CD4-positive, alpha-beta memory T cell (primary cell): Measurements from ENCODE around the gene GRID2. TPM values are rescaled to one million over a fixed set of nuclear protein-coding genes. Genes with fewer than 3 reads are reported as not detected.
"Not testable (repeated sequence)": the region's sequence is repeated elsewhere in the genome, so short reads cannot be mapped to it uniquely, and the experiment has no call there.

Source experiments
- CTCF ChIA-PET: fragments of 350-600 bp; sonication (Branson Sonifier 250); formaldehyde crosslinking; loops from one replicate; lab custom pipeline; 2021; ENCODE audit warnings: inconsistent platforms; ENCODE audit not compliant: partially characterized antibody; lab: Charles Lee
- POLR2A ChIA-PET: fragments of 350-600 bp; sonication (Branson Sonifier 250); formaldehyde crosslinking; loops from one replicate; lab custom pipeline; 2021; ENCODE audit not compliant: partially characterized antibody; lab: Charles Lee
- DNase-seq, 5 donors: peaks; one replicate each; pipeline versions ENCODE4 v3.0.0 to v3.0.0-alpha.2; 2020 to 2022; ENCODE audit warnings: mixed read lengths in 1 of 5
- H3K27ac ChIP-seq: one replicate; pipeline ENCODE4 v1.7.0; 2013; ENCODE audit warnings: low read depth, low read length
- H3K27me3 ChIP-seq: 2 replicates; pipeline ENCODE4 v1.7.0; 2013; ENCODE audit warnings: mild to moderate bottlenecking, low read length, moderate library complexity; ENCODE audit not compliant: insufficient read depth
- H3K36me3 ChIP-seq: 2 replicates; pipeline ENCODE4 v1.7.0; 2013; ENCODE audit warnings: mild to moderate bottlenecking, low read length, moderate library complexity; ENCODE audit not compliant: insufficient read depth
- H3K4me1 ChIP-seq: 2 replicates; pipeline ENCODE4 v1.7.0; 2013; ENCODE audit warnings: mild to moderate bottlenecking, low read length, moderate library complexity; ENCODE audit not compliant: insufficient read depth
- H3K4me3 ChIP-seq, 2 donors: one replicate each; pipeline ENCODE4 v1.7.0; 2013; ENCODE audit warnings: low read length in 2 of 2, mild to moderate bottlenecking in 1 of 2
- H3K9me3 ChIP-seq, 2 donors: one replicate each; pipeline ENCODE4 v1.7.0; 2013; ENCODE audit warnings: low read length in 2 of 2, control low read depth in 1 of 2; ENCODE audit not compliant: control insufficient read depth in 1 of 2
- H3K27ac Mint-ChIP-seq, 7 donors: one replicate each; pipeline ENCODE4 v1.8.0; 2020 to 2021; ENCODE audit warnings: mixed read lengths in 7 of 7, mild to moderate bottlenecking in 6 of 7, inconsistent platforms in 3 of 7, moderate library complexity in 3 of 7
- H3K27me3 Mint-ChIP-seq, 2 donors: one replicate each; pipeline ENCODE4 v1.8.0; 2020 to 2021; ENCODE audit warnings: mixed read lengths in 2 of 2
- H3K36me3 Mint-ChIP-seq, 2 donors: one replicate each; pipeline ENCODE4 v1.8.0; 2020 to 2021; ENCODE audit warnings: mixed read lengths in 2 of 2, inconsistent platforms in 1 of 2, mild to moderate bottlenecking in 1 of 2
- H3K4me1 Mint-ChIP-seq, 4 donors: one replicate each; pipeline ENCODE4 v1.8.0; 2020 to 2021; ENCODE audit warnings: mixed read lengths in 4 of 4, mild to moderate bottlenecking in 1 of 4
- H3K4me3 Mint-ChIP-seq, 8 donors: one replicate each; pipeline ENCODE4 v1.8.0; 2020 to 2021; ENCODE audit warnings: mixed read lengths in 8 of 8, mild to moderate bottlenecking in 7 of 8, moderate library complexity in 6 of 8, inconsistent platforms in 3 of 8
- H3K9me3 Mint-ChIP-seq, 8 donors: one replicate each; pipeline ENCODE4 v1.8.0; 2020 to 2021; ENCODE audit warnings: mixed read lengths in 8 of 8, mild to moderate bottlenecking in 5 of 8, inconsistent platforms in 3 of 8, moderate library complexity in 1 of 8
- intact Hi-C: fragments of 100-400 bp; cut with micrococcal nuclease; formaldehyde crosslinking; loops from one replicate; pipeline ENCODE4 v1.15.1; 2023
- polyA plus RNA-seq, 2 donors: library from polyadenylated mRNA; unstranded; fragments of 300-500 nt; fragmentation: Illumina TruSeq; gene quantifications; one replicate each; pipeline ENCODE4 v1.2.3, GENCODE V29; 2021
- total RNA-seq, 2 experiments: library from RNA; stranded (reverse); gene quantifications; one replicate each; pipeline ENCODE4 v1.2.3, GENCODE V29; 2021

Gene GRID2
- total and polyA plus RNA-seq, 4 experiments from 2014 or later = not detected

DNA sequence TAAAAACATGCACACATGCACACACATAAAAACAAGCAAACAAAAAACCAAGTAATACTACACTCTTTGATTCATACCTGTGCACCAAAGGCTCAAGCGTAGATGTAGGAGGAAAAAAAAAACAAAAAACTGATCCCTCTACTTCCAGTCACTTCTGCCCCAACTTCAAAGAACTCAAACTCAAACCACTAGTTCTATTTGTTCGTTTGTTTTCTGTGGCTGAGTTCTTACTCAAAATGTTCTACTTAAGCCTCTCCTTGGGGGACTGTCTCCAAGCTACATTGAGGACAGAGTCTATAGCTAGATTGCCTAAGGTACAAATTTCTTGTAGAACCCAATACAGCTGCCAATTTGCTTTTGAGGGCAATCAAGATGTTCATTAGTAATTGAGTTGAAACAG, 1353.8 kb downstream of the GRID2 start:
- H3K36me3 Mint-ChIP-seq = no peaks in the 10 kb centered on the region
- ChIA-PET CTCF (no interaction called here), POLR2A (no interaction called here)
- H3K27ac Mint-ChIP-seq = no peak overlapping the region
- Histone ChIP-seq H3K27me3 (no peaks in the 10 kb centered on the region), H3K4me1 (no peaks in the 10 kb centered on the region), H3K27ac (no peak overlapping the region), H3K36me3 (no peaks in the 10 kb centered on the region), H3K4me3 (no peak overlapping the region), H3K9me3 (no peaks in the 10 kb centered on the region)
- no peak overlapping the region for H3K4me3 Mint-ChIP-seq
- intact Hi-C loops = no loop called here
- H3K4me1 Mint-ChIP-seq = no peaks in the 10 kb centered on the region
- peaks cover 0 to 2% (median 0%) of the 10 kb centered on the region in 8 donors for H3K9me3 Mint-ChIP-seq
- no peaks in the 10 kb centered on the region for H3K27me3 Mint-ChIP-seq
- no peak for DNase-seq

DNA sequence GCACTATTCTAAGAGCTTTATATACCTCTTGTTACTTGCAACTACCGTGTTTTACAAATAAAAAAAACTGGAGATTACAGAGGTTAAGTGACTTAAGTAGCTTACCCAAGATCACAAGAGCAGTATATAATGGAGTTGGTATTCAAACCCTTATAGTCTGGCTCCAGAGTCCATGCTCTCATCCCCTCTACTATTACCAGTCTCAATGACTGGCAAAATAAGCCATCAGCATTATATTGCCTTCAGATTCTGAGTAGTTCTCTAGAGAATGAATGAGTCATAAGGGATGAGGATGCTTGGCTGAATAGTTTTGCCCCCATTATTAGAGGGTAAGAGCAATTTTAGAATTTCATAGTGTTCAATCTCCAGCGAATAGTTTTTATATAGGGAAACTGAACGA, 1354.7 kb downstream of the GRID2 start:
- no peaks in the 10 kb centered on the region for H3K4me1 ChIP-seq
- no peak overlapping the region for H3K27ac Mint-ChIP-seq
- H3K4me1 Mint-ChIP-seq = no peaks in the 10 kb centered on the region
- intact Hi-C loops = no loop called here
- no peaks in the 10 kb centered on the region for H3K27me3 Mint-ChIP-seq
- H3K27ac ChIP-seq = no peak overlapping the region
- no peaks in the 10 kb centered on the region for H3K36me3 Mint-ChIP-seq
- CTCF ChIA-PET = no interaction called here
- H3K36me3 ChIP-seq = no peaks in the 10 kb centered on the region
- H3K9me3 ChIP-seq = no peaks in the 10 kb centered on the region
- H3K4me3 ChIP-seq = no peak overlapping the region
- POLR2A ChIA-PET = no interaction called here
- DNase-seq = no peak
- H3K9me3 Mint-ChIP-seq = peaks cover 0 to 3% (median 0%) of the 10 kb centered on the region in 8 donors
- no peak overlapping the region for H3K4me3 Mint-ChIP-seq
- no peaks in the 10 kb centered on the region for H3K27me3 ChIP-seq

DNA sequence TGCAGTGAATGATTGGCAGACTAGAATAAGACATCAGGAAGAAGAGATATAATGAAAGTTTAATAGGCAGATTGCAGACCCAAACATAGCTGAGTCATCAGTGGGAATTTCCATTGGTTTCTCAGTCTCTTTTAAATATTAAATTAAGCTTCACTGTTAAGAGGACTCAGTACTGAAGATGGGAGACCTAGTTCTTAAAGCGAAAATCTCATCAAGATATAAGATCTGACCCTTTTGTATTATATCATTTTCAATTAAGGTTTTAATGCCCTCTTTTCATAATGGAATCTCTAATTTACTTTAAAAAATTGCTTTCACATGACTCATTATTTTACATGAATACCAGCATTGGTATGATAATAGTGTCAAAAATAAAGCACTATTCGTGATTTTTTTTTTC, 1355.9 kb downstream of the GRID2 start:
- H3K4me3 Mint-ChIP-seq = no peak overlapping the region
- intact Hi-C loops = no loop called here
- Histone ChIP-seq H3K4me1 (no peaks in the 10 kb centered on the region), H3K4me3 (no peak overlapping the region), H3K36me3 (no peaks in the 10 kb centered on the region), H3K27ac (no peak overlapping the region), H3K9me3 (no peaks in the 10 kb centered on the region), H3K27me3 (no peaks in the 10 kb centered on the region)
- H3K36me3 Mint-ChIP-seq = no peaks in the 10 kb centered on the region
- CTCF ChIA-PET = no interaction called here
- no peaks in the 10 kb centered on the region for H3K4me1 Mint-ChIP-seq
- no peaks in the 10 kb centered on the region for H3K27me3 Mint-ChIP-seq
- DNase-seq = no peak
- POLR2A ChIA-PET = no interaction called here
- H3K27ac Mint-ChIP-seq = no peak overlapping the region
- peaks cover 0 to 9% (median under 1%) of the 10 kb centered on the region in 8 donors for H3K9me3 Mint-ChIP-seq

DNA sequence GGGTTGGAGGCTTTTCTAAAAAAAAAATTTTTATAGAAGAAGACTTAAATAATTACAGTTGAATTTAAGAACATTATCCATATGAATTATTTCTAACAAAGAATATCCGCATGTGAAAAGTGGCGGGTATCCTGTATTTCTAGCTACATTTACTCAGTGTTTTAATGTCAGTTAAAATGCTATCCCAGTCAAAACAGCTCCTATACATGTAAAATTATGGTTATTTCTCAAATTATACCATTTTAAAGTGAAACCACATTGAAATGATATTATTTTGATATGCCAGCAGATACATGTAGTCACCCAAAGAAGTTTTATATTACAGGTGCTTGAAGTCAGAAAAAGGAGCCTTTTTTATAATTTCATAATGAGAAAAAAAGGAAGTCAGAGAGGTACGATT, 1356.3 kb downstream of the GRID2 start:
- intact Hi-C loops = no loop called here
- ChIA-PET POLR2A (no interaction called here), CTCF (no interaction called here)
- Mint-ChIP-seq H3K9me3 (peaks cover 0 to 9% (median under 1%) of the 10 kb centered on the region in 8 donors), H3K4me1 (no peaks in the 10 kb centered on the region), H3K4me3 (no peak overlapping the region), H3K27ac (no peak overlapping the region), H3K27me3 (no peaks in the 10 kb centered on the region), H3K36me3 (no peaks in the 10 kb centered on the region)
- DNase-seq = no peak
- Histone ChIP-seq H3K27me3 (no peaks in the 10 kb centered on the region), H3K4me1 (no peaks in the 10 kb centered on the region), H3K4me3 (no peak overlapping the region), H3K36me3 (no peaks in the 10 kb centered on the region), H3K9me3 (no peaks in the 10 kb centered on the region), H3K27ac (no peak overlapping the region)

DNA sequence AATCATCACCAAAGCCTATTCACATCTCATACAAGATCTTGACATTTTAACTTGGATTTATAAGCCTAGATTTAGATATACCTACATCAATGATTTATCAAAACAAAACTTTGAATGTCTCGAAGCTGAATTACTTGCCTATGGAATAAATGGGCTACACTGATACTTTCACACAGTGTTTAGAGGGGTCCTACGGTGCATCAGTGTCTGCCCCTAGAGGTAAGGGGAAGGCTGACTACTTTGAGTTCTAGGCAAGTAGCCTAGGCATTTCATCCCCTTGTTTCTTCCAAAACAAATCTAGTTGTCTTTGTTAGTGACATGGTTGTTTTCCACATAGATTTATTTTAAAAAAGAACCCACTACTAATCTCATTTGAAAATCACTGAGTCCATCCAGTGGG, 1366.7 kb downstream of the GRID2 start:
- no peaks in the 10 kb centered on the region for H3K36me3 ChIP-seq
- Mint-ChIP-seq H3K27ac (no peak overlapping the region), H3K27me3 (no peaks in the 10 kb centered on the region), H3K4me3 (no peak overlapping the region), H3K36me3 (no peaks in the 10 kb centered on the region), H3K9me3 (peaks cover 0 to 3% (median under 1%) of the 10 kb centered on the region in 8 donors), H3K4me1 (no peaks in the 10 kb centered on the region)
- H3K4me3 ChIP-seq = no peak overlapping the region
- no peaks in the 10 kb centered on the region for H3K4me1 ChIP-seq
- intact Hi-C loops = no loop called here
- ChIA-PET CTCF (no interaction called here), POLR2A (no interaction called here)
- no peak overlapping the region for H3K27ac ChIP-seq
- DNase-seq = no peak
- no peaks in the 10 kb centered on the region for H3K27me3 ChIP-seq
- no peaks in the 10 kb centered on the region for H3K9me3 ChIP-seq

DNA sequence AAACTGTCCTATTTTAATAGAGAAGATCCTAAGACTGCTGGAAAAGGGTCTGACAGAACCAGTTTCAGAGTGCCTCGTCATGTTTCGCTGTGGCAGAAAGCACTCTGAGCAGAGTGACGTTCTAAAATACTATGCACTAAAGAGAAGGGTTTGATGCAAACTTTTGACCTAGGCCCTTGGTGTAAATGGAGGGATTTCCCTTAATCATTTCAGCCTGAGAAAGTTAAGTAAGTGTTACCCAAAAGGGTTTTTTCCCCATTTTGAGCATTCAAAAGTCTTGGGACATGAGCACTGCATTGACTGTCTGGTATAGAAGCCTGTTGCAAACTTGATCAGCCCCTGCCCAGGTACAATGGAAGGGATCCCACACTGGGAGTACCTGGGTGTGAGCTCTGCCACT, 1367.3 kb downstream of the GRID2 start:
- Mint-ChIP-seq H3K9me3 (peaks cover 0 to 8% (median 2%) of the 10 kb centered on the region in 8 donors), H3K27ac (no peak overlapping the region), H3K27me3 (no peaks in the 10 kb centered on the region), H3K4me3 (no peak overlapping the region), H3K4me1 (no peaks in the 10 kb centered on the region), H3K36me3 (no peaks in the 10 kb centered on the region)
- Histone ChIP-seq H3K36me3 (no peaks in the 10 kb centered on the region), H3K9me3 (no peaks in the 10 kb centered on the region), H3K27ac (no peak overlapping the region), H3K4me3 (no peak overlapping the region), H3K4me1 (no peaks in the 10 kb centered on the region), H3K27me3 (no peaks in the 10 kb centered on the region)
- ChIA-PET POLR2A (no interaction called here), CTCF (no interaction called here)
- intact Hi-C loops = no loop called here
- DNase-seq = no peak

DNA sequence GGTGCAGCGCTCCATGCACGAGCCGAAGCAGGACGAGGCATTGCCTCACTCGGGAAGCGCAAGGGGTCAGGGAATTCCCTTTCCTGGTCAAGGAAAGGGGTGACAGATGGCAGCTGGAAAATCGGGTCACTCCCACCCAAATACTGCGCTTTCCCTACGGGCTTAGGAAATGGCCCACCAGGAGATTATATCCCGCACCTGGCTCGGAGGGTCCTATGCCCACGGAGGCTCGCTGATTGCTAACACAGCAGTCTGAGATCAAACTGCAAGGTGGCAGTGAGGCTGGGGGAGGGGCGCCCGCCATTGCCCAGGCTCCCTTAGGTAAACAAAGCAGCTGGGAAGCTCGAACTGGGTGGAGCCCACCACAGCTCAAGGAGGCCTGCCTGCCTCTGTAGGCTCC, 1373.2 kb downstream of the GRID2 start:
- H3K9me3 ChIP-seq, H3K4me1 ChIP-seq, intact Hi-C loops, H3K27me3 Mint-ChIP-seq, DNase-seq, H3K27ac ChIP-seq, H3K27ac Mint-ChIP-seq, H3K36me3 Mint-ChIP-seq, H3K4me3 ChIP-seq, H3K27me3 ChIP-seq, H3K36me3 ChIP-seq, H3K4me1 Mint-ChIP-seq, CTCF ChIA-PET, POLR2A ChIA-PET, H3K9me3 Mint-ChIP-seq, H3K4me3 Mint-ChIP-seq: not testable (repeated sequence)

DNA sequence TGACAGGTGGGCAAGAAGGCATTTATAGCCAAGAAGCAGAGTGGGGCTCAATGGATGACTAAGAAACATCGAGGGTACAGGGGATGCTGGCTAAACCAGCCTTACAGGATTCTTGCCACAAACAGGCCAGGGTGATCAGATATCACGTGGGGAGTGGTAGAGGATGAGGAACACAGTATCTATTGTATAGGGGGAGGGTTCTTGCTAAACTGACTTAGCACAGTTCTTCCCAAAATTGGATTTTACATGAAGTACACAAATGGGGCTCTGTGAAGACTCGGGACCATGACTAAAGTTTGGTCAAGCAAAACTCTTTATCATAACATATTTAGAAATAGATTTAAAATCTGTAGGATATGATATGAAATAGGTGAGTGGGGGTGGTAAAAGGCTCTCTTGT, 1380.8 kb downstream of the GRID2 start:
- DNase-seq = no peak
- Mint-ChIP-seq H3K9me3 (peaks cover 0 to 8% (median 1%) of the 10 kb centered on the region in 8 donors), H3K4me1 (no peaks in the 10 kb centered on the region), H3K36me3 (no peaks in the 10 kb centered on the region), H3K27ac (no peak overlapping the region), H3K27me3 (no peaks in the 10 kb centered on the region), H3K4me3 (no peak overlapping the region)
- intact Hi-C loops = no loop called here
- Histone ChIP-seq H3K27me3 (no peaks in the 10 kb centered on the region), H3K9me3 (no peaks in the 10 kb centered on the region), H3K27ac (no peak overlapping the region), H3K4me1 (no peaks in the 10 kb centered on the region), H3K36me3 (no peaks in the 10 kb centered on the region), H3K4me3 (no peak overlapping the region)
- CTCF ChIA-PET = no interaction called here
- POLR2A ChIA-PET = no interaction called here
